ENCODE data around the gene RASGEF1C.

RASGEF1C gene

GRCh38 chr5:180209137-180209581 lies at the start of gene RASGEF1C:
RASGEF1C (minus strand) TSS chr5:180209211; CDS start chr5:180138052, 71,159 bp downstream.
- DNase-seq, result no peak

GRCh38 chr5:180253036-180253824 lies 44.2 kb upstream of the RASGEF1C start:
- DNase-seq, result no peak

- DNase-seq, result no peak
Measured at GRCh38 chr5:180251887-180252286, 42.9 kb upstream of the RASGEF1C start.

GRCh38 chr5:180251141-180251540 lies 42.1 kb upstream of the RASGEF1C start:
- no peak for DNase-seq

GRCh38 chr5:180250329-180250728 lies 41.3 kb upstream of the RASGEF1C start:
- DNase-seq, result no peak

GRCh38 chr5:180241600-180241999 lies 32.6 kb upstream of the RASGEF1C start:
- DNase-seq, result no peak

GRCh38 chr5:180238631-180239030 lies 29.6 kb upstream of the RASGEF1C start:
- DNase-seq, result no peak

- no peak for DNase-seq
Measured at GRCh38 chr5:180235846-180236245, 26.8 kb upstream of the RASGEF1C start.

- no peak for DNase-seq
Measured at GRCh38 chr5:180235077-180235476, 26.1 kb upstream of the RASGEF1C start.

- DNase-seq, result no peak
Measured at GRCh38 chr5:180234271-180234670, 25.3 kb upstream of the RASGEF1C start.

GRCh38 chr5:180233729-180234128 lies 24.7 kb upstream of the RASGEF1C start:
- DNase-seq, result no peak

- no peak for DNase-seq
Measured at GRCh38 chr5:180230017-180230416, 21.0 kb upstream of the RASGEF1C start.

- DNase-seq, result no peak
Measured at GRCh38 chr5:180222056-180222455, 13.0 kb upstream of the RASGEF1C start.

- no peak for DNase-seq
Measured at GRCh38 chr5:180217797-180218196, 8.8 kb upstream of the RASGEF1C start.

GRCh38 chr5:180216646-180217171 lies 7.7 kb upstream of the RASGEF1C start:
- no peak for DNase-seq

GRCh38 chr5:180215783-180216630 lies 7.0 kb upstream of the RASGEF1C start:
- no peak for DNase-seq

- no peak for DNase-seq
Measured at GRCh38 chr5:180214870-180215770, 6.1 kb upstream of the RASGEF1C start.

- no peak for DNase-seq
Measured at GRCh38 chr5:180213657-180214207, 4.7 kb upstream of the RASGEF1C start.

- no peak for DNase-seq
Measured at GRCh38 chr5:180213256-180213600, 4.2 kb upstream of the RASGEF1C start.

- DNase-seq, result no peak
Measured at GRCh38 chr5:180212363-180213255, 3.6 kb upstream of the RASGEF1C start.

- DNase-seq, result no peak
Measured at GRCh38 chr5:180211761-180212035, 2.7 kb upstream of the RASGEF1C start.

All from DMS79 (cell line).